CD4-positive, alpha-beta T cell (primary cell): Measurements from ENCODE around the gene SSUH2. TPM values are rescaled to one million over a fixed set of nuclear protein-coding genes. Genes with fewer than 3 reads are reported as not detected.

Experiments
- ATAC-seq: fragments of 200-7000 bp; cut with Tn5 transposase; one replicate; pipeline ENCODE4 v1.10.0; 2022; ENCODE audit warnings: mild to moderate bottlenecking; ENCODE audit not compliant: poor library complexity
- CTCF ChIA-PET: fragments of 350-600 bp; sonication (Branson Sonifier 250); formaldehyde crosslinking; loops from one replicate; lab custom pipeline; 2021; ENCODE audit warnings: antibody characterized with exemption, inconsistent platforms; lab: Charles Lee
- POLR2A ChIA-PET: fragments of 350-600 bp; sonication (Branson Sonifier 250); formaldehyde crosslinking; loops from one replicate; lab custom pipeline; 2021; ENCODE audit warnings: antibody characterized with exemption, inconsistent platforms; lab: Charles Lee
- DNase-seq, 14 experiments: peaks; one replicate each; pipeline ENCODE4 v3.0.0-alpha.2; 2013 to 2020; ENCODE audit warnings: mixed read lengths in 2 of 14
- H3K27ac ChIP-seq, 2 donors: one replicate each; pipeline versions ENCODE4 v1.5.1 to v1.7.0; 2013; ENCODE audit warnings: low read length in 2 of 2, low read depth in 1 of 2, mild to moderate bottlenecking in 1 of 2
- H3K27me3 ChIP-seq, 2 experiments: 1 replicate in 1 of 2; 2 replicates in 1 of 2; pipeline versions ENCODE4 v1.6.1 to v1.7.0; 2013; ENCODE audit warnings: low read length in 2 of 2, control low read depth in 1 of 2, mild to moderate bottlenecking in 1 of 2, moderate library complexity in 1 of 2; ENCODE audit not compliant: insufficient read depth in 2 of 2, control insufficient read depth in 1 of 2
- H3K36me3 ChIP-seq: one replicate; pipeline ENCODE4 v1.6.1; 2013; ENCODE audit warnings: low read length, control low read depth; ENCODE audit not compliant: insufficient read depth
- H3K4me1 ChIP-seq: one replicate; pipeline ENCODE4 v1.6.1; 2013; ENCODE audit warnings: low read length, control low read depth; ENCODE audit not compliant: insufficient read depth
- H3K4me3 ChIP-seq: one replicate; pipeline ENCODE4 v1.5.1; 2013; ENCODE audit warnings: mild to moderate bottlenecking, low read length, moderate library complexity
- H3K9me3 ChIP-seq, 2 experiments: 1 replicate in 1 of 2; 2 replicates in 1 of 2; pipeline versions ENCODE4 v1.6.1 to v1.7.0; 2013; ENCODE audit warnings: low read length in 2 of 2, mild to moderate bottlenecking in 2 of 2, control low read depth in 1 of 2, moderate library complexity in 1 of 2; ENCODE audit not compliant: control insufficient read depth in 1 of 2, insufficient read depth in 1 of 2
- H3K27ac Mint-ChIP-seq: one replicate; pipeline ENCODE4 v1.8.0; 2020; ENCODE audit warnings: mixed read lengths
- H3K27me3 Mint-ChIP-seq: one replicate; pipeline ENCODE4 v1.8.0; 2021; ENCODE audit warnings: mixed read lengths
- H3K36me3 Mint-ChIP-seq: one replicate; pipeline ENCODE4 v1.8.0; 2021; ENCODE audit warnings: low read depth, mixed read lengths
- H3K4me1 Mint-ChIP-seq: one replicate; pipeline ENCODE4 v1.8.0; 2021; ENCODE audit warnings: low read depth, mixed read lengths
- H3K4me3 Mint-ChIP-seq: one replicate; pipeline ENCODE4 v1.8.0; 2020; ENCODE audit warnings: mild to moderate bottlenecking, mixed read lengths
- H3K9me3 Mint-ChIP-seq: one replicate; pipeline ENCODE4 v1.8.0; 2020; ENCODE audit warnings: mixed read lengths
- intact Hi-C, 2 experiments: fragments of 100-400 bp; cut with DNase I in 1 of 2; cut with micrococcal nuclease in 1 of 2; formaldehyde crosslinking; loops; one replicate each; pipeline versions ENCODE4 v1.15.1 to v1.9.0; 2023 to 2025; cut with DNase I, micrococcal nuclease
- total RNA-seq, 174 experiments: library from RNA in 2 of 174; stranded (reverse) in 2 of 174; gene quantifications; one replicate each; pipeline ENCODE4 v1.2.3 and lab custom pipeline; 2021 to 2026
- TF ChIP-seq, protein P1 (sequence below): fragments of 200-600 bp; IDR thresholded peaks from one replicate; pipeline ENCODE4 v1.8.0; 2022; ENCODE audit warnings: antibody characterized with exemption, mild to moderate bottlenecking

SSUH2 gene
- total RNA-seq, 2 experiments from 2014 or later: not detected

GRCh38 chr3:8596321-8597218 lies 48.0 kb downstream of the SSUH2 start:
- ATAC-seq (no peak), DNase-seq (no peak)
- Mint-ChIP-seq H3K27me3 (no peaks in the 10 kb centered on the region), H3K36me3 (no peaks in the 10 kb centered on the region), H3K9me3 (no peaks in the 10 kb centered on the region), H3K4me1 (no peaks in the 10 kb centered on the region), H3K4me3 (no peak overlapping the region), H3K27ac (no peak overlapping the region)
- ChIA-PET POLR2A (no interaction called here), CTCF (no interaction called here)
- Histone ChIP-seq H3K27me3 (no peaks in the 10 kb centered on the region), H3K4me3 (no peak overlapping the region), H3K9me3 (peaks cover 0 to 4% of the 10 kb centered on the region in 2 experiments), H3K36me3 (no peaks in the 10 kb centered on the region), H3K27ac (no peak overlapping the region), H3K4me1 (no peaks in the 10 kb centered on the region)
- TF ChIP-seq, protein P1, sequence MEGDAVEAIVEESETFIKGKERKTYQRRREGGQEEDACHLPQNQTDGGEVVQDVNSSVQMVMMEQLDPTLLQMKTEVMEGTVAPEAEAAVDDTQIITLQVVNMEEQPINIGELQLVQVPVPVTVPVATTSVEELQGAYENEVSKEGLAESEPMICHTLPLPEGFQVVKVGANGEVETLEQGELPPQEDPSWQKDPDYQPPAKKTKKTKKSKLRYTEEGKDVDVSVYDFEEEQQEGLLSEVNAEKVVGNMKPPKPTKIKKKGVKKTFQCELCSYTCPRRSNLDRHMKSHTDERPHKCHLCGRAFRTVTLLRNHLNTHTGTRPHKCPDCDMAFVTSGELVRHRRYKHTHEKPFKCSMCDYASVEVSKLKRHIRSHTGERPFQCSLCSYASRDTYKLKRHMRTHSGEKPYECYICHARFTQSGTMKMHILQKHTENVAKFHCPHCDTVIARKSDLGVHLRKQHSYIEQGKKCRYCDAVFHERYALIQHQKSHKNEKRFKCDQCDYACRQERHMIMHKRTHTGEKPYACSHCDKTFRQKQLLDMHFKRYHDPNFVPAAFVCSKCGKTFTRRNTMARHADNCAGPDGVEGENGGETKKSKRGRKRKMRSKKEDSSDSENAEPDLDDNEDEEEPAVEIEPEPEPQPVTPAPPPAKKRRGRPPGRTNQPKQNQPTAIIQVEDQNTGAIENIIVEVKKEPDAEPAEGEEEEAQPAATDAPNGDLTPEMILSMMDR: no peak
- intact Hi-C loops: no loop called here

DNA sequence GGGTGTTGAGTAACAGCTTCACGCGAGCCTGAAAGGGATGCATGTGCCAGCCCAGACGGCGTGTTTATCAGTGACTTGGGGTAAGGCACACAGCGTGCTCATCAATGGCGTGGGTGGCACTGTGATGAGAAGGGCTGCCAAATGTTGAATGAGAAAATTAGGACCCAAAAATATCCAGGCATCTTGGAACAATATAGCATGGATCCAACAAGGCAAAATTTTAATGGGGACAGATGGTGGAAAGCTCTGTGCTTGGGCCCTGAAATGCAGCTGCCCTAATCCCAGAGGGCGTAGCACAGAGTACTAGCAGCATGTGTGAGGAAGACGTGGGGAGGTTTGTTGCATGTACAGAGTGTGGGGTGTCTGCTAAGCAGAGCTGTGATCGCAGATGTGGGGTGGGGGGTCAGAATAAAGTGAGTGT lies 48.9 kb downstream of the SSUH2 start:
- DNase-seq (no peak), ATAC-seq (no peak)
- Histone ChIP-seq H3K27ac (no peak overlapping the region), H3K9me3 (peaks cover 0 to 4% of the 10 kb centered on the region in 2 experiments), H3K27me3 (no peaks in the 10 kb centered on the region), H3K4me3 (no peak overlapping the region), H3K4me1 (no peaks in the 10 kb centered on the region), H3K36me3 (no peaks in the 10 kb centered on the region)
- H3K36me3 Mint-ChIP-seq: no peaks in the 10 kb centered on the region
- intact Hi-C loops: no loop called here
- ChIA-PET CTCF (no interaction called here), POLR2A (no interaction called here)
- TF ChIP-seq, protein P1: no peak
- no peak overlapping the region for H3K4me3 Mint-ChIP-seq
- H3K4me1 Mint-ChIP-seq: no peaks in the 10 kb centered on the region
- no peaks in the 10 kb centered on the region for H3K9me3 Mint-ChIP-seq
- H3K27me3 Mint-ChIP-seq: no peaks in the 10 kb centered on the region
- no peak overlapping the region for H3K27ac Mint-ChIP-seq

GRCh38 chr3:8595252-8595651 lies 49.3 kb downstream of the SSUH2 start:
- Histone ChIP-seq H3K4me3 (no peak overlapping the region), H3K36me3 (no peaks in the 10 kb centered on the region), H3K4me1 (no peaks in the 10 kb centered on the region), H3K27me3 (no peaks in the 10 kb centered on the region), H3K9me3 (peaks cover 0 to 4% of the 10 kb centered on the region in 2 experiments), H3K27ac (no peak overlapping the region)
- TF ChIP-seq, protein P1: no peak
- H3K27me3 Mint-ChIP-seq: no peaks in the 10 kb centered on the region
- no peaks in the 10 kb centered on the region for H3K9me3 Mint-ChIP-seq
- intact Hi-C loops: no loop called here
- no peaks in the 10 kb centered on the region for H3K36me3 Mint-ChIP-seq
- ATAC-seq (no peak), DNase-seq (no peak)
- no peak overlapping the region for H3K4me3 Mint-ChIP-seq
- no peaks in the 10 kb centered on the region for H3K4me1 Mint-ChIP-seq
- ChIA-PET CTCF (no interaction called here), POLR2A (no interaction called here)
- no peak overlapping the region for H3K27ac Mint-ChIP-seq
